Endometrium (tissue), 2 donors: Measurements from ENCODE around the gene HSFX4.
"Not testable (repeated sequence)": the region's sequence is repeated elsewhere in the genome, so short reads cannot be mapped to it uniquely, and the experiment has no call there.

Experiments
- FAIRE-seq: peaks from 2 replicates; lab custom pipeline; 2012; peaks lifted over from hg19 to GRCh38; lab: Jason Lieb, UNC
- donor health status: control.
- donor health status: control.

Gene HSFX4, protein sequence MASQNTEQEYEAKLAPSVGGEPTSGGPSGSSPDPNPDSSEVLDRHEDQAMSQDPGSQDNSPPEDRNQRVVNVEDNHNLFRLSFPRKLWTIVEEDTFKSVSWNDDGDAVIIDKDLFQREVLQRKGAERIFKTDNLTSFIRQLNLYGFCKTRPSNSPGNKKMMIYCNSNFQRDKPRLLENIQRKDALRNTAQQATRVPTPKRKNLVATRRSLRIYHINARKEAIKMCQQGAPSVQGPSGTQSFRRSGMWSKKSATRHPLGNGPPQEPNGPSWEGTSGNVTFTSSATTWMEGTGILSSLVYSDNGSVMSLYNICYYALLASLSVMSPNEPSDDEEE

DNA sequence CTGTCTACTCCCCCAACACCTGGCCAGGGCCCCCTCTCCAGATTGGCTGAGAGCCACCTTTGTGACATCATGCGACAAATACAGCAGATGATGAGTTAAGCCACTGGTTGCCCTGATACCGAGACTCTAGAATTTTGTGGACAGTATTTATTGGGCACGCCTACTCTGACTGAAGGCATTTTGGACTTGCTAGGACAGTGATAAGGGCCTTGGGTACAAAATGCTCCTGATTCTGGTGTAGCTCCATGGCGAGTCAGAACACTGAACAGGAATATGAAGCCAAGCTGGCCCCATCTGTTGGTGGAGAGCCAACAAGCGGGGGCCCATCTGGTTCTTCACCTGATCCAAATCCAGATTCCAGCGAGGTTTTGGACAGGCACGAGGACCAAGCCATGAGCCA, at the start of gene HSFX4:
Gene HSFX4 (plus strand): TSS at position 174 of the 400 bp plus-strand sequence. CDS start 72 bp downstream, at position 246.
- FAIRE-seq = not testable (repeated sequence)

GRCh38 chrX:149881081-149881711, 48.2 kb upstream of the HSFX4 start, which contains the start of gene MAGEA8:
Gene MAGEA8, plus strand, starts transcription at chrX:149881183. Its CDS starts 3,090 bp downstream, at chrX:149884273.
- no peak for FAIRE-seq

DNA sequence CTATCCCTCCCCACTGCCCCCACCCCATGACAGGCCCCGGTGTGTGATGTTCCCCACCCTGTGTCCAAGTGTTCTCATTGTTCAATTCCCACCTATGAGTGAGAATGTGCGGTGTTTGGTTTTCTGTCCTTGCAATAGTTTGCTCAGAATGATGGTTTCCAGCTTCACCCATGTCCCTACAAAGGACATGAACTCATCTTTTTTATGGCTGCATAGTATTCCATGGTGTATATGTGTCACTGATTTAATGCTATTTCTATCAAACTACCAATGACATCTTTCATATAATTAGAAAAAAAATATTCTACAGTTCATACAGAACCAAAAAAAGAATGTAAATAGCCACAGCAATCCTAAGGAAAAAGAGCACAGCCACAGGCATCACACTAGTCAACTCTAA, 38.5 kb upstream of the HSFX4 start:
- FAIRE-seq = not testable (repeated sequence)

GRCh38 chrX:149898554-149898953, 30.8 kb upstream of the HSFX4 start:
- FAIRE-seq = no peak

DNA sequence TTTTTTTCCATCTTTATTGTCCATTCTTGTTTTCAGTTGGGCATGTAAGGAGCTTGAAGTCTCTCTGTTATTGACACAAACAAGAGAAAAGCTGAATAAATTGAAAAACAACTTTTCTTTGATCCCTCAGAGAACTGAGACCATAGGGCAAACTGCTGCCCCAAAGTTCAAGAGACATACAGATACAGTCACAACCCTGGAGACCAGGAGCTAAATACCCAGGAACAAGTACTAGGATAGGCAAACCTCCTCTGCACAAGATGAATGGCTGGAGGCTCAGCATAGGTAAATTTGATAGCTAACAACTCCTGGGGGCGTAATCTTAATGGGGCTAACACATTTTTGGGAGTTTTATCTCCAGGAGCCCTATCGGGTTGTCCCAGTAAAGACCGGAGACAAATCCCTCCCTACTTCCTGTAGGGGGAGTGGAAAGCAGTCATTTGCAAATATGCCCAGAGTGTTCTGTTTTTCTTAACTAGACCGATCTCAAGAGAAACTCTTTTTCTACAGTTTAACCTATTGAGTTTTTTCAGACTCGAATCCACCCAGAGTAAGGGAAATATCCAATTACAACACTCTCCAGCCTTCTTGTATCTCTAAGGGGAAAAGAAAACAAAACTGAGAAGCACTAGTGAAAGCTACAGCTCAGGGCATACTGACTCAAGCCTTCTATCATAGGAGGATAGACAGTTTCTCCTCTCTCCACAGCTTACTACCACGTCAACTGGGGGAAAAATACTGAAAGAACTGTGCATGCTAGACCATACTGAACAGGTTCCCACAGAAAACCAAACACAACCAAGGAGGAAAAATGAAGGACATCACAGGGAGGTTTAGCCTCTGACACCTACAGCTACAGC, 25.3 kb upstream of the HSFX4 start:
- FAIRE-seq = no peak

DNA sequence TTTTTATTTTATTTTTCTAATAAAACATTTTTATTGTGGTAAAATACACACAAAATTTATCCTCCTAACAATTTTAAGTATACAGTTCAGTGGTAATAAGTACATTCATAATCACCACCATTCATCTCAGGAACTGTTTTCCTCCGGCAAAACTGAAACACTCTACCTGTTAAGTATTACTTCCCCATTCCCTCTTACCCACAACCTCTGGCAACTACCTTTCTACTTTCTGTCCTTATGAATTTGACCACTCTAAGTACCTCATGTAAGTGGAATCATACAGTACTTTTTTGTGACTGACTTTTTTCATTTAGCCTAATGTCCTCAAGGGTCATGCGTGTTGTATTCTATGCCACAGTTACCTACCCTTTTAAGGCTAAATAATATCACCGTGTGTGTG, 21.1 kb upstream of the HSFX4 start:
- FAIRE-seq = no peak

DNA sequence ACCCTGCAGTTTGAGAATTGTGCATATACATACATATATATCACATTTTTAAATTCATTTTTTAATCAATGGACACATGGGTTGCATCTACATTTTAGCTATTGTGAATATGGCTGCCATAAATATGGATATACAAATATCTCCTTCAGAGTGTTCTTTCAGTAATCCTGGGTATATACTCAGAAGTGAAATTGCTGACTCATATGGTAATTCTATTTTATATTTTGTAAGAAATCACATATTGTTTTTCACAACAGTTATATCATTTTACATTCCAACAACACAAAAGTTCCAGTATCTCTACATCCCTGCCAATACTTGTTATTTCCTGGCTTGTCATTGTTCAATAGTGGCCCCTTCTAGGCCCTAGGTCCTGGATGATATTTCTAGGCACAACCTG, 20.6 kb upstream of the HSFX4 start:
- no peak for FAIRE-seq

GRCh38 chrX:149909324-149910177, 19.8 kb upstream of the HSFX4 start:
- FAIRE-seq = no peak

GRCh38 chrX:149910178-149910695, 19.1 kb upstream of the HSFX4 start:
- no peak for FAIRE-seq

DNA sequence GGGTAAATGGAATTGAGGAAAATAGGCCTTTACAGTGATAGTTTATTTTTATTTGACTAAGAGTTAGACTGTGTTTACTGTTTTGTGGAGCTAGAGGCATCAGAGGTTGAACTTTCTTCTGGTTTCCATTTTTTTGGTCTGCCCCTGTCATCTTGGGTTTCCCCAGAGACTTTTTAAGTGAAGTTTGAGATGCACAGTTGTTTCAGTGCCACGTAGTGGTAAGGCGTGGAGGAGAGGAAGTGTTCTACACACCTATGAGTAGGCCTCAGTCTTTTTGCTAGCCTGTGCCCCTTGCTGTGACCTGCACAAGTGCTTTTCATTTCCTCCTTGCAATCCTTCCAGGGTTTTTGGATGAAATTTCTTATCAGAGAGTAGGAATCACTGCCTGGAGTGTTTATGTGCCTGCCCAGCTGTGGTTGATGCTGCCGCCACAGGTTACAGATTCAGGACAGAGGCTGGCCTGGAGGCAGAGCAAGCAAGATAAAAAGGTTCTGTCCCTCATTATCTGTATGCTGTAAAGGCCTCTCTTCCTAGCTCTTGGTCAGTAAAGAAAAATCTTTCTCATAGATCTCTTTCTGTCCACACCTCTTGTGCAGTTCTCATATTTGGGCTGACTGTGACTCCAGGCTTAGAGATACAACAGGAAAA, 12.5 kb upstream of the HSFX4 start:
- FAIRE-seq = no peak

DNA sequence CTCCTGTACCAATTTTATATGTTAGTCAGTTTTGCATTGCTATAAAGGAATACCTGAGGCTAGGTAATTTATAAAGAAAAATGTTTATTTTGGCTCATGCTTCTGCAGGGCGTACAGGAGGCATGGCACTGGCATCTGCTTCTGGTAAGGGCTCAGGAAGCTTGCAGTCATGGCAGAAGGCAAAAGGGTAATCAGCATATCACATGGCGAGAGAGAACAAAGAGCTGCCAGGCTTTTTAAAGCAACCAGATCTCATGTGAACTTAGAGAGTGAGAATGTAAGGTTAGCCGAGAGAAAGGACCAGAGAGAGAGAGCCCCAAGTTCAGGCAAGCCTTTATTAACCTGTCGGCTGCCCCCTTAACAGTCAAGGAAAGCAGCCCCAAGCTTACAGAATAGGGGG, 5.5 kb upstream of the HSFX4 start:
- not testable (repeated sequence) for FAIRE-seq

- FAIRE-seq = not testable (repeated sequence)
These were observed 4.9 kb upstream of the HSFX4 start for GRCh38 chrX:149924434-149924833.

DNA sequence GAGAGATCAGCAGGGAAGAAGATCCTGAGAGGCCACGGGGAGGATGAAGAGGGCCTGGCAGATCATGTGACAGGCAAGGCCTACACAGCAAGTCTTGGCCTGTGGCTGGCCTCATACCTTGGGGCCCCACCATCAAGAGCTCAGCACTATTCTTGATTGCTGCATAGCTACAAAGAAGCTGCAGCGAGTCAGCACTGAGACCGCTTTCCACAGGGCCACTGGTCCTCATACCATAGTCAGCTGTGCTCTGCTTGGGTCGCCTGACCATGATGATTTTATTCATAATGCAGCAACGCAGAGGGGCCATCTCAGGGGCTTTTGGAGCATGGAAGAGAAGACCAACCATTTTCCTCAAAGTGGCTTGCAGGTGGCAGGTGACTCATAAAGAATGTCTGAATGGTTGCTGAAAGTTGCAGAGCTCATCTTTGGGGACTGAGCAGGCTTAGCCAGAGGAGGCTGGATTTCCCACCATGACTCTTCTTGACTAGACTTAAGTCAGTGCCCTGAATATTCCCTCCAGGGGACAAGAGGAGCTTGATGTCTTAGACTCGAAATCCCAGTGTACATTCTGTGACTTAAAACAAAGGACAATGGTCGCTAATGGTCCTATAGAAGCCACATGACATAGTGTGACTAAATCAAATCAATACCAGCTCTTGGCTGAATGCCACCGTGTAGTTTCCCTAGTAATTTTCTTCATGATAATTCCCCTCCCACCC, 2.0 kb upstream of the HSFX4 start:
- not testable (repeated sequence) for FAIRE-seq

GRCh38 chrX:149927964-149928258, 1.5 kb upstream of the HSFX4 start:
- not testable (repeated sequence) for FAIRE-seq

DNA sequence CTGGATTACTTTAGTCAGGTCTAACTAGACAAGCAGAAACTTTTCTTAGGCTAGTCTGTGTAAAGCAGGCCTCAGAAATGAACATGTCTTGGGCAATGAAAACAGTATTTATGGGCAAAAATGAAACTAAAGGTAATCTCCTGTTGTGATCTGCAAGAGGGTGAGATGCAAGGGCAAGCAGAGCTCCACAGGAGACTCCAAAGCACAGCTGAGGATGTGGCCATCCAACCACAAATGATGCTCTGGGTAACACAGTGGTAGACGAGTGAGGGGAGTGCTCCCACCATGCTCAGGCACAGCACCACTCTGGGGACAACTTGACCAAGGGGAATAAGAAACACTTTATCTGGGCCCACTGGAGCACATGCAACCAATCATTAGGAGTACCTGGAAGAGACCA, 738 bp upstream of the HSFX4 start:
- not testable (repeated sequence) for FAIRE-seq

DNA sequence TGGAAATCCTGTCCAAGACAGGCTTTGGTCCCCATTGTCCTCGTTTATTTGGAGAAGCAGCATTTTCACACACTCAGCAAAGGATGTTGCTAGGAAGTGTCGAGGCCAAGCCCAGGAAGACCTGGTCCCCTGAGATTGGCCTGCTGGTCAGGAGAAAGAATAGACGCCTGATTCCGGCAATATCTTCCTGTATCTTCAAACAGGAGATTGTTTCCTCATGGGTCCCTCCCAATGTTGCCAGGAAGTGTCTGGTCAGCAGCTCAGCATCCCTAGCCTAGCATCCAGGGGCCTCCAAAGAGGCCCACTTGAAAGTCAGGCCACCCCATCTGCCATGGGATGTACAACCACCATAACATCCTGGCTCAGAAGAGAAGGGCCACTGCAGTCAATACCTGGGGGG, 2.0 kb downstream of the HSFX4 start:
- FAIRE-seq = not testable (repeated sequence)

GRCh38 chrX:149932150-149932549, 2.8 kb downstream of the HSFX4 start:
- not testable (repeated sequence) for FAIRE-seq

- FAIRE-seq = not testable (repeated sequence)
These were observed 3.6 kb downstream of the HSFX4 start for GRCh38 chrX:149932970-149933369.

- FAIRE-seq = not testable (repeated sequence)
These were observed 4.2 kb downstream of the HSFX4 start for GRCh38 chrX:149933547-149933946.

GRCh38 chrX:149937328-149937727, 8.0 kb downstream of the HSFX4 start:
- FAIRE-seq = not testable (repeated sequence)
